Measurements from ENCODE around the gene TMEM114. TPM values are rescaled to one million over a fixed set of nuclear protein-coding genes. Genes with fewer than 3 reads are reported as not detected.

Gene TMEM114
- total and polyA plus RNA-seq, 4 experiments from 2014 or later, result not detected

- Mint-ChIP-seq H3K27ac (no peak overlapping the region), H3K27me3 (peaks cover 8 to 26% of the 10 kb centered on the region in 2 donors), H3K4me1 (no peaks in the 10 kb centered on the region), H3K4me3 (no peak overlapping the region), H3K9me3 (peaks cover 0 to 3% (median 0%) of the 10 kb centered on the region in 8 donors), H3K36me3 (no peaks in the 10 kb centered on the region)
- Histone ChIP-seq H3K9me3 (ENCODE audit: control insufficient read depth in 1 of 2, low read length in 2 of 2) (no peaks in the 10 kb centered on the region), H3K27me3 (ENCODE audit: insufficient read depth, low read length) (no peaks in the 10 kb centered on the region), H3K4me1 (ENCODE audit: insufficient read depth, low read length) (no peaks in the 10 kb centered on the region), H3K4me3 (ENCODE audit: low read length in 2 of 2) (no peak overlapping the region), H3K27ac (ENCODE audit: low read depth, low read length) (no peak overlapping the region), H3K36me3 (ENCODE audit: insufficient read depth, low read length) (no peaks in the 10 kb centered on the region)
- ChIA-PET POLR2A (ENCODE audit: partially characterized antibody) (no interaction called here), CTCF (ENCODE audit: partially characterized antibody) (no interaction called here)
- no peak for DNase-seq
- intact Hi-C loops (cut with micrococcal nuclease), result no loop called here
Measured at GRCh38 chr16:8611886-8612600, 21.7 kb upstream of the TMEM114 start.

DNA sequence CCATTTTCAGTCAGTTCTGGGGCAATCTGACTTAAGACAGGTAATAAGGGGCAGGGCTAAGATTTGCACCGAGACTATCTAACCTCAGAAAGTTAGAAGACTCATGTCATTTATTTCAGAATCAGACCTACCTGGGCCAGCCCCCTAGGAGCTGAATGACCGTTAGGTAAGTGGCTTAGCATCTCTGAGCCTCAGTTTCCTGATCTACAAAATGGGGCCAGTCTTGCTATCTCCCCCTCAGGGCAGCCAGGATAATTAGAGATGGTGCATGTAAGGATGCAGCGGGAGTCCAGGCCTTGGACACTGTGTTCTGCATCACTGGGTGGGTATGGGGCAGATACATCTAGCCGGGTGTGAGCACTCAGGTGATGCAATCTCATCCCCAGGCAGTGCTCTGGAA is 20.8 kb upstream of the TMEM114 start:
- Mint-ChIP-seq H3K4me1 (no peaks in the 10 kb centered on the region), H3K27me3 (peaks cover 5 to 23% of the 10 kb centered on the region in 2 donors), H3K9me3 (peaks cover 0 to 3% (median 0%) of the 10 kb centered on the region in 8 donors), H3K27ac (no peak overlapping the region), H3K36me3 (no peaks in the 10 kb centered on the region), H3K4me3 (no peak overlapping the region)
- H3K4me3 ChIP-seq (ENCODE audit: low read length in 2 of 2), result no peak overlapping the region
- no peaks in the 10 kb centered on the region for H3K9me3 ChIP-seq (ENCODE audit: control insufficient read depth in 1 of 2, low read length in 2 of 2)
- no peak overlapping the region for H3K27ac ChIP-seq (ENCODE audit: low read depth, low read length)
- H3K4me1 ChIP-seq (ENCODE audit: insufficient read depth, low read length), result no peaks in the 10 kb centered on the region
- DNase-seq, result no peak
- no peaks in the 10 kb centered on the region for H3K27me3 ChIP-seq (ENCODE audit: insufficient read depth, low read length)
- POLR2A ChIA-PET (ENCODE audit: partially characterized antibody), result no interaction called here
- intact Hi-C loops (cut with micrococcal nuclease), result no loop called here
- no peaks in the 10 kb centered on the region for H3K36me3 ChIP-seq (ENCODE audit: insufficient read depth, low read length)
- CTCF ChIA-PET (ENCODE audit: partially characterized antibody), result no interaction called here

GRCh38 chr16:8607214-8607613 is 16.9 kb upstream of the TMEM114 start:
- Mint-ChIP-seq H3K27ac (no peak overlapping the region), H3K36me3 (no peaks in the 10 kb centered on the region), H3K9me3 (peaks cover 0 to 3% (median 0%) of the 10 kb centered on the region in 8 donors), H3K4me1 (no peaks in the 10 kb centered on the region), H3K4me3 (no peak overlapping the region), H3K27me3 (peaks cover 1 to 15% of the 10 kb centered on the region in 2 donors)
- ChIA-PET POLR2A (ENCODE audit: partially characterized antibody) (no interaction called here), CTCF (ENCODE audit: partially characterized antibody) (interaction anchor here (1.0 to 1.6 kb wide), 3 partner anchors 12 to 273 kb away, joined by 3 to 4 read pairs (median 3); no protein-coding TSS in a partner anchor)
- Histone ChIP-seq H3K4me1 (ENCODE audit: insufficient read depth, low read length) (no peaks in the 10 kb centered on the region), H3K4me3 (ENCODE audit: low read length in 2 of 2) (no peak overlapping the region), H3K27ac (ENCODE audit: low read depth, low read length) (no peak overlapping the region), H3K27me3 (ENCODE audit: insufficient read depth, low read length) (no peaks in the 10 kb centered on the region), H3K36me3 (ENCODE audit: insufficient read depth, low read length) (no peaks in the 10 kb centered on the region), H3K9me3 (ENCODE audit: control insufficient read depth in 1 of 2, low read length in 2 of 2) (no peaks in the 10 kb centered on the region)
- no peak for DNase-seq
- intact Hi-C loops (cut with micrococcal nuclease), result no loop called here

DNA sequence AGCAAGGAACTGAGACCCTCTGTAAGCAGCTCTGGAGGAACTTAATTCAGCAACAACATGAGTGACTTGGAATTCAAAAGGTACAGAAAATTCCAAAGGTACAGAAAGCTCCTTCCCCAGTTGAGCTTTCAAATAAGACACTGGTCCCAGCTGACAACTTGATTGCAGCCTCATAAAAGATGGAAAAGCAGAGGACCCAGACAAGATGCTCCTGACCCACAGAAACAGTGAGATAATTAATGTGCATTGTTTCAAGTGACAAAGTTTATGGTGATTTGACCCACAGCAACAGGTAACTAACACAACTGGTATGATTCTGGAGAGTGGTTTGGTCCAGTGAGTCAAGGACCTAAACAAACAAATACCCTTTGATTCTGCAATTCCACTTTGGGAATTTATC is 15.2 kb upstream of the TMEM114 start:
- H3K4me1 ChIP-seq (ENCODE audit: insufficient read depth, low read length), result no peaks in the 10 kb centered on the region
- H3K9me3 Mint-ChIP-seq, result peaks cover 0 to 3% (median 0%) of the 10 kb centered on the region in 8 donors
- DNase-seq, result no peak

DNA sequence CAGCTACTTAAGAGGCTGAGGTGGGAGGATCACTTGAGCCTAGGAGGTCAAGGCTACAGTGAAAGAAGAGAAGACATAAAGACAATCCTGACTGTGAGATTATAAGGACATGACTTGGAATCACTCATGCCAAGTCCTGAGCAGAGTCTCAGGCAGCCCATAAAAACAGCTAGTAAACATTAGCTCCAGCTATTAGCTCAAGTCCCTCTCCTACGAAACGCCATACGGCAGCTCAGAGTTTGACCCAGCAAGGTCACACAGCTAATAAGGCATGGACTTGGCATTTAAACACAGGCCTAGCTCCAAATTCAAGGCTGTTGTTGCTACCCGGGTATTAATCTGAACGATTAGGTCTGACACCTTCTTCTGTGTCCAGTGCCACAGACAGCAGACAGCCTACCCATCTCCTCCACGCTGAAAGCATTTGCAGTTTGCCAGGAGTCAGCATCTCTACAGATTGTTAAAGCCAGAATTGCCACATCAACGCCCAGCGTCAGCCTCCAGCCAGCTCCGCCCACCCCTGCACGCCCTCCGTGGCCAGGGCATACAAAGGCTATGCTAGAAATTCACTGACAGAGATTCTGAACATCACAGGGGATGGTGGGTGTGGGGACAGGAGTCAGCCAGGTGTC is 9.9 kb upstream of the TMEM114 start:
- CTCF ChIA-PET (ENCODE audit: partially characterized antibody), result interaction anchor here (1.4 kb wide), 2 partner anchors 33 to 408 kb away, joined by 3 read pairs; no protein-coding TSS in a partner anchor

More for the DNA sequence above, 15.2 kb upstream of the TMEM114 start:
- Histone ChIP-seq H3K27me3 (ENCODE audit: insufficient read depth, low read length) (no peaks in the 10 kb centered on the region), H3K9me3 (ENCODE audit: control insufficient read depth in 1 of 2, low read length in 2 of 2) (no peaks in the 10 kb centered on the region), H3K27ac (ENCODE audit: low read depth, low read length) (no peak overlapping the region), H3K4me3 (ENCODE audit: low read length in 2 of 2) (no peak overlapping the region), H3K36me3 (ENCODE audit: insufficient read depth, low read length) (no peaks in the 10 kb centered on the region)
- POLR2A ChIA-PET (ENCODE audit: partially characterized antibody), result no interaction called here
- no peaks in the 10 kb centered on the region for H3K36me3 Mint-ChIP-seq
- CTCF ChIA-PET (ENCODE audit: partially characterized antibody), result no interaction called here
- no peaks in the 10 kb centered on the region for H3K4me1 Mint-ChIP-seq
- H3K4me3 Mint-ChIP-seq, result no peak overlapping the region
- H3K27ac Mint-ChIP-seq, result no peak overlapping the region
- intact Hi-C loops (cut with micrococcal nuclease), result no loop called here
- H3K27me3 Mint-ChIP-seq, result peaks cover 1 to 6% of the 10 kb centered on the region in 2 donors

DNA sequence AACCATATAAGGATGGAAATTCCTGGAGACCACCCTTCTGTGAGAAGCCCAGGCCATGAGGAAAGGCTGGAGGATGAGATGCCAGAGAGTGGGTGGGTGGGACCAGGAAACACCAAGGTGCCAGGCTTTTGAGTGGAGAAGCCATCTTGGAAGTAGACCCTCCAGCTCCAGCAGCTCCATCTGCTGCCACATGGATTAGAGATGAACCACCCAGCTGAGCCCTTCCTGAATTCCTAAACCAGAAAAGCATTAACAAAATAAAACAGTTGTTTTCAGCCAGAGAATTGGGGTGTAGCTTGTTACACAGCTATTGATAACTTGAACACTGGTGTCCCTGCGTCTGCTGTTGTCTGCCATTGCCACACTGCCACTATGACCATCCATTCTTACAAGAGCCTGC is 6.3 kb upstream of the TMEM114 start:
- Mint-ChIP-seq H3K27me3 (peaks cover 0 to 2% of the 10 kb centered on the region in 2 donors), H3K4me3 (no peak overlapping the region), H3K9me3 (peaks cover 0 to 3% (median 1%) of the 10 kb centered on the region in 8 donors), H3K36me3 (no peaks in the 10 kb centered on the region), H3K4me1 (no peaks in the 10 kb centered on the region), H3K27ac (no peak overlapping the region)
- ChIA-PET CTCF (ENCODE audit: partially characterized antibody) (no interaction called here), POLR2A (ENCODE audit: partially characterized antibody) (no interaction called here)
- Histone ChIP-seq H3K9me3 (ENCODE audit: control insufficient read depth in 1 of 2, low read length in 2 of 2) (no peaks in the 10 kb centered on the region), H3K4me1 (ENCODE audit: insufficient read depth, low read length) (no peaks in the 10 kb centered on the region), H3K27me3 (ENCODE audit: insufficient read depth, low read length) (no peaks in the 10 kb centered on the region), H3K36me3 (ENCODE audit: insufficient read depth, low read length) (no peaks in the 10 kb centered on the region), H3K27ac (ENCODE audit: low read depth, low read length) (no peak overlapping the region), H3K4me3 (ENCODE audit: low read length in 2 of 2) (no peak overlapping the region)
- DNase-seq, result no peak
- intact Hi-C loops (cut with micrococcal nuclease), result no loop called here

More for the DNA sequence above, 9.9 kb upstream of the TMEM114 start:
- H3K9me3 ChIP-seq (ENCODE audit: control insufficient read depth in 1 of 2, low read length in 2 of 2), result no peaks in the 10 kb centered on the region
- no peaks in the 10 kb centered on the region for H3K4me1 ChIP-seq (ENCODE audit: insufficient read depth, low read length)
- Mint-ChIP-seq H3K27ac (no peak overlapping the region), H3K27me3 (peaks cover 0 to 2% of the 10 kb centered on the region in 2 donors), H3K4me3 (no peak overlapping the region), H3K36me3 (no peaks in the 10 kb centered on the region), H3K9me3 (peaks cover 0 to 3% (median 1%) of the 10 kb centered on the region in 8 donors), H3K4me1 (no peaks in the 10 kb centered on the region)
- intact Hi-C loops (cut with micrococcal nuclease), result no loop called here
- DNase-seq, result no peak
- no peak overlapping the region for H3K4me3 ChIP-seq (ENCODE audit: low read length in 2 of 2)
- POLR2A ChIA-PET (ENCODE audit: partially characterized antibody), result no interaction called here
- H3K36me3 ChIP-seq (ENCODE audit: insufficient read depth, low read length), result no peaks in the 10 kb centered on the region
- H3K27me3 ChIP-seq (ENCODE audit: insufficient read depth, low read length), result no peaks in the 10 kb centered on the region
- no peak overlapping the region for H3K27ac ChIP-seq (ENCODE audit: low read depth, low read length)

- Histone ChIP-seq H3K27ac (ENCODE audit: low read depth, low read length) (no peak overlapping the region), H3K4me3 (ENCODE audit: low read length in 2 of 2) (no peak overlapping the region), H3K9me3 (ENCODE audit: control insufficient read depth in 1 of 2, low read length in 2 of 2) (no peaks in the 10 kb centered on the region), H3K36me3 (ENCODE audit: insufficient read depth, low read length) (no peaks in the 10 kb centered on the region), H3K27me3 (ENCODE audit: insufficient read depth, low read length) (no peaks in the 10 kb centered on the region), H3K4me1 (ENCODE audit: insufficient read depth, low read length) (no peaks in the 10 kb centered on the region)
- peaks cover 0 to 2% of the 10 kb centered on the region in 2 donors for H3K27me3 Mint-ChIP-seq
- no peak overlapping the region for H3K27ac Mint-ChIP-seq
- H3K36me3 Mint-ChIP-seq, result no peaks in the 10 kb centered on the region
- H3K4me3 Mint-ChIP-seq, result no peak overlapping the region
- peaks cover 0 to 3% (median 1%) of the 10 kb centered on the region in 8 donors for H3K9me3 Mint-ChIP-seq
- CTCF ChIA-PET (ENCODE audit: partially characterized antibody), result no interaction called here
- intact Hi-C loops (cut with micrococcal nuclease), result no loop called here
- POLR2A ChIA-PET (ENCODE audit: partially characterized antibody), result no interaction called here
- H3K4me1 Mint-ChIP-seq, result no peaks in the 10 kb centered on the region
- no peak for DNase-seq
Measured at GRCh38 chr16:8595783-8596182, 5.5 kb upstream of the TMEM114 start.

Data from CD4-positive, alpha-beta memory T cell (primary cell).